ENCODE results near the gene IGSF22. TPM values are rescaled to one million over a fixed set of nuclear protein-coding genes. Genes with fewer than 3 reads are reported as not detected.

Gene IGSF22
- total and polyA plus RNA-seq, 8 donors = 0.52 to 2.1 (median 1.2) TPM

- intact Hi-C loops (cut with DNase I) = no loop called here
- ATAC-seq (no peak), DNase-seq (no peak)
- Histone ChIP-seq H3K27ac (no peak overlapping the region), H3K36me3 (no peaks in the 10 kb centered on the region), H3K27me3 (peaks cover 0 to 29% of the 10 kb centered on the region in 2 donors), H3K9me3 (no peaks in the 10 kb centered on the region), H3K4me3 (no peak overlapping the region), H3K4me1 (peaks cover 10 to 14% of the 10 kb centered on the region in 2 donors)
- no peak for TF ChIP-seq CTCF (IDR thresholded peaks at IDR 0.05)
Measured at GRCh38 chr11:18709414-18709813, 16.6 kb downstream of the IGSF22 start.

- no peak overlapping the region for H3K4me3 ChIP-seq
- no peaks in the 10 kb centered on the region for H3K36me3 ChIP-seq
- H3K9me3 ChIP-seq = no peaks in the 10 kb centered on the region
- ATAC-seq (no peak), DNase-seq (no peak)
- H3K27me3 ChIP-seq = peaks cover 0 to 29% of the 10 kb centered on the region in 2 donors
- intact Hi-C loops (cut with DNase I) = no loop called here
- TF ChIP-seq CTCF (IDR thresholded peaks at IDR 0.05) = no peak
- H3K27ac ChIP-seq = no peak overlapping the region
- H3K4me1 ChIP-seq = peaks cover 10 to 14% of the 10 kb centered on the region in 2 donors
Measured at GRCh38 chr11:18707811-18708340, 18.1 kb downstream of the IGSF22 start.

DNA sequence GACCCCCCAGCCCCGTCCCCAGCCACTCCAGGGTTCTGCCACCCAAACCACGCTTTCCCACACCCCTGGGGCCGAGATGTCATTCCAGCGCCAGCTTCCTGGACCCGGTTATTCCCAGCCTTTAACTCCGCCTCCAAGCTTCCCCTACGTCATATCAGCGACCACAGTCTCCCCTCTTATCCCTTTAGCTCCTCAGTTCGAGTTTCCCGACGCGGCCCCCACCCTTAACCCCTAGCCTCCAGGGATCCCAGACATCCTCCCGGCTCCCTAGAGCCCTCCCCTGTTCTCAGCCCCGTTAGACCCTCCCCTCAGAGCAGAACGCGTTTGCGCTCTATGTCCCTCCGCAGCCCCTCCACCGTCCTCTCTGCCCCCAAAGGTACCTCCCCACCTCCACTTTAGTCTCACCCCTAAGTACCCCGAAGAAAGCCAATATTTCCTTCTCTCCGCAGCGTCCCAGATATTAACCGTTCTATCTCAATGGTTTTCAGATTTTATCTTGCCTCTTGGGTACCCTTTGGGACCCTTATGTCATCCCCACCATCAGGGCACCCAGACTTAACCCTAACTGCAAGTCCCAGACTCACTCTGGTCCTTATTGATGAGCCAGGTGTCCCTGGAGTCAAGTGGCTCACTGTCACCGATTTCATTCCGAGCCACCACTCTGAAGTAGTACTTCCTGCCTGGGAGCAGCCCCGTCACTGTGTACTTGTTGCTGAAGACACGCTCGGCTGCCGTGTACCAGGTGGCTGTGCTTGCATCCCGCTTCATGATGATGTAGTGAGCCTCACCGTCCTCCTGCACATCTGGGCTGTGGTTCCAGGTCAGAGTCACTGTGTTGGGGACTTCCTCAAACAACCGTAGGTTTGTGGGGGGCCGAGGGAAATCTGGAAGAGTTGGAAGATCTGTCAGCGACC is 19.4 kb downstream of the IGSF22 start:
- intact Hi-C loops (cut with DNase I) = no loop called here
- peak; percentile 87 for ATAC-seq
- no peak for TF ChIP-seq CTCF (IDR thresholded peaks at IDR 0.05)

DNA sequence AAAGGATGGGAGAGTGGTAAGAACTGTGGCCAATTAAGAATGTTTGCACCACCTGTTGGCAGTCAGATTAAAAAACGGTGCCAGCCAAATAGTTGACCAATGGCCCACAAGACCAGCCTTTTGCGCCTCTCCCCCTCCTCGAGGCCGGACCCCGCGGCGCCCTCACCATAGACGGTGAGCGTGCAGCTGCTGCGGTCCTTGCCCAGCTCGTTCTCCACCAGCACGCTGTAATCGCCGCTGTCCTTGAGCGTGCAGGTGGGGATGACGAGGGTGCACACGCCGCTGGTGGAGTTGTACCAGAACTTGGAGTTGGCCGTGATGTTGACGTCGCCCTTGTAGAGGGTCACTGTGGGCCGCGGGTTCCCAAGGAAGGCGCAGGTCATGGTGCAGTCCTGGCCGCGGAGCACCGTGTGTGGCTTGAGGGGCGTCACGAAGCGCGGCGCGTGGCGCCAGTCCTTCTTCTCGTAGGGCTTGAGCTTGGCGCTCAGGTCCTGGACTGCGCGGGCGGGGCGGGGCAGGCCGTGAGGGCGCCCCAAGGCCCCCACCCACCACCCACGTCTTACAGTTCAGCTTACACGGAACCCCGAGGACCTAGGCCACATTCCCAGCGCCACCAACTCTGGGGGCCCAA is 20.2 kb downstream of the IGSF22 start:
- peaks cover 0 to 29% of the 10 kb centered on the region in 2 donors for H3K27me3 ChIP-seq
- intact Hi-C loops (cut with DNase I) = no loop called here
- ATAC-seq (peak; percentile 80), DNase-seq (peak in 3 of 4 donors; percentile 46 to 82 (median 48))
- H3K4me1 ChIP-seq = peaks cover 10 to 14% of the 10 kb centered on the region in 2 donors
- H3K27ac ChIP-seq = peak overlapping the region; percentile 27 to 45
- peak overlapping the region; percentile 43 to 52 for H3K4me3 ChIP-seq
- no peaks in the 10 kb centered on the region for H3K9me3 ChIP-seq
- no peaks in the 10 kb centered on the region for H3K36me3 ChIP-seq
- TF ChIP-seq CTCF (IDR thresholded peaks at IDR 0.05) = no peak

More for the DNA sequence above, 19.4 kb downstream of the IGSF22 start:
- Histone ChIP-seq H3K36me3 (no peaks in the 10 kb centered on the region), H3K27me3 (peaks cover 0 to 29% of the 10 kb centered on the region in 2 donors), H3K4me3 (peak overlapping the region; percentile 43 to 52), H3K4me1 (peaks cover 10 to 14% of the 10 kb centered on the region in 2 donors), H3K9me3 (no peaks in the 10 kb centered on the region), H3K27ac (peak overlapping the region; percentile 27 to 45)
- peak in 3 of 4 donors; percentile 72 to 90 (median 78) for DNase-seq

DNA sequence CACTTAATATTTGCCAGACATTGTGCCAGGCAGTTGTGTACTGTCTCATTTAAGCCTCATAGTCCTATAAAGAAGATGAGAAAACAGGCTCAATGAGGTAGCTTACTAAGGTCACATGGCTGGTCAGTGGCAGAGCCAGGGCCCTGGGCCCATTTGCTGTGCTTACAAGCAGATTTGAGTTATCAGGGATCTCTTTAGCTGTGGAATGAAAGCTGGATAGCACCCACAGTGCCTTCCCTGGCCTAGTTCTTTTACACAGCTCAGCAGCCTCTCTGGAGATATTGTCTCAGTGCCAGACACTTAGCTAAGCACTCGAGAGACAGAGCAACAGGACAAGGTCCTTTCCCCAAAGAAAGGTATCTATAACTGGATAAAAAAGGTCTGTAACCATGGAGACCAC is 21.3 kb downstream of the IGSF22 start:
- DNase-seq (peak in 1 of 4 donors; percentile 26), ATAC-seq (no peak)
- Histone ChIP-seq H3K4me1 (peaks cover 10 to 22% of the 10 kb centered on the region in 2 donors), H3K36me3 (no peaks in the 10 kb centered on the region), H3K27me3 (peaks cover 0 to 33% of the 10 kb centered on the region in 2 donors), H3K9me3 (no peaks in the 10 kb centered on the region), H3K4me3 (no peak overlapping the region), H3K27ac (no peak overlapping the region)
- no peak for TF ChIP-seq CTCF (IDR thresholded peaks at IDR 0.05)
- intact Hi-C loops (cut with DNase I) = no loop called here

All from left lung (tissue), 10 donors.